Suprapubic skin (tissue), 4 donors: ENCODE data around the gene SH3BP2. TPM values are rescaled to one million over a fixed set of nuclear protein-coding genes. Genes with fewer than 3 reads are reported as not detected.

Experiments used
- DNase-seq, 2 donors: peaks; one replicate each; pipeline ENCODE4 v3.0.0-alpha.2; 2019; ENCODE audit warnings: low spot score in 2 of 2
- H3K27ac ChIP-seq: fragments of 200-600 bp; sonication (generic); one replicate; pipeline ENCODE4 v1.5.1; 2019
- H3K27me3 ChIP-seq: fragments of 200-600 bp; sonication (generic); one replicate; pipeline ENCODE4 v1.5.1; 2019
- H3K36me3 ChIP-seq: fragments of 200-600 bp; sonication (generic); one replicate; pipeline ENCODE4 v1.5.1; 2019
- H3K4me1 ChIP-seq: fragments of 200-600 bp; sonication (generic); one replicate; pipeline ENCODE4 v1.5.1; 2019
- H3K4me3 ChIP-seq: fragments of 200-600 bp; sonication (generic); one replicate; pipeline ENCODE4 v1.5.1; 2019; ENCODE audit warnings: mild to moderate bottlenecking
- H3K9me3 ChIP-seq: fragments of 200-600 bp; sonication (generic); one replicate; pipeline ENCODE4 v1.5.1; 2019
- EP300 ChIP-seq: sonication (generic); formaldehyde crosslinking; IDR thresholded peaks from one replicate; pipeline ENCODE4 v1.6.1; 2017; ENCODE audit warnings: antibody characterized with exemption
- POLR2A ChIP-seq, 2 donors: fragments of 450-650 bp; IDR thresholded peaks; one replicate each; pipeline ENCODE4 v1.6.1; 2017; ENCODE audit warnings: antibody characterized with exemption in 2 of 2, mild to moderate bottlenecking in 2 of 2, moderate library complexity in 2 of 2
- POLR2AphosphoS5 ChIP-seq, 3 donors: sonication (generic); formaldehyde crosslinking; IDR thresholded peaks; one replicate each; pipeline ENCODE4 v1.6.1; 2017; ENCODE audit warnings: antibody characterized with exemption in 3 of 3
- WGBS: methylation state at CpG from one replicate; pipeline ENCODE4 v1.1.5; 2018; 5-methylcytosine and 5-hydroxymethylcytosine counted together
- total RNA-seq, 4 donors: library from RNA; depleted of rRNA; stranded (reverse); fragments of >200 nt; gene quantifications; one replicate each; pipeline ENCODE4 v1.1.0, GENCODE V29; 2016
- TF ChIP-seq, protein P1 (sequence below), 2 donors: fragments of 200-600 bp in 1 of 2; fragments of 450-650 bp in 1 of 2; sonication (generic) in 1 of 2; IDR thresholded peaks; one replicate each; pipeline ENCODE4 v1.5.1; 2016 to 2019; ENCODE audit warnings: antibody characterized with exemption in 2 of 2, mild to moderate bottlenecking in 1 of 2, moderate library complexity in 1 of 2

SH3BP2 gene
- total RNA-seq, 4 donors from 2014 or later: 116 to 709 (median 162) TPM

DNA sequence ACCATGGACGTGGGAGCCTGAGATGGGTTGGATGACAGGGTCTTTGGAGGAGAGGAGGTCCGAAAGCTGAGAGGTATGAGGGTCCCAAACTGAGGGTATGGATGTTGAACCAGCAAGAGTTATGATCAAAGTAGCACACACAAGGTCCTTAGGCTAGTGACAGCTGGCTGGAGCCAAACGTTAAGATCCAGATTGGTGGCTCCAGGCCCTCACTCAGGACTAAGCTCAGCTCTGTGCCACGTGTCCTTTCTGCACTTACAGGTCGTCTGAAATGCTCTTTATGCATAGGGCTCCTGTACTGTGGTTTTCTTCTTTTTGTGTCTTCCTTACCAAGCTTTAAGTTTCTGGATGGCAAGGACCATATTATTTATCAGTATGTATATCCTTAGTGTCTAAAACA is 86.1 kb downstream of the SH3BP2 start:
- Histone ChIP-seq H3K9me3 (no peaks in the 10 kb centered on the region), H3K36me3 (peaks cover 46% of the 10 kb centered on the region), H3K4me1 (peaks cover 6% of the 10 kb centered on the region), H3K27ac (no peak overlapping the region), H3K27me3 (no peaks in the 10 kb centered on the region), H3K4me3 (no peak overlapping the region)
- TF ChIP-seq EP300: no peak
- TF ChIP-seq POLR2A (IDR thresholded peaks at IDR 0.05): no peak
- TF ChIP-seq, protein P1, sequence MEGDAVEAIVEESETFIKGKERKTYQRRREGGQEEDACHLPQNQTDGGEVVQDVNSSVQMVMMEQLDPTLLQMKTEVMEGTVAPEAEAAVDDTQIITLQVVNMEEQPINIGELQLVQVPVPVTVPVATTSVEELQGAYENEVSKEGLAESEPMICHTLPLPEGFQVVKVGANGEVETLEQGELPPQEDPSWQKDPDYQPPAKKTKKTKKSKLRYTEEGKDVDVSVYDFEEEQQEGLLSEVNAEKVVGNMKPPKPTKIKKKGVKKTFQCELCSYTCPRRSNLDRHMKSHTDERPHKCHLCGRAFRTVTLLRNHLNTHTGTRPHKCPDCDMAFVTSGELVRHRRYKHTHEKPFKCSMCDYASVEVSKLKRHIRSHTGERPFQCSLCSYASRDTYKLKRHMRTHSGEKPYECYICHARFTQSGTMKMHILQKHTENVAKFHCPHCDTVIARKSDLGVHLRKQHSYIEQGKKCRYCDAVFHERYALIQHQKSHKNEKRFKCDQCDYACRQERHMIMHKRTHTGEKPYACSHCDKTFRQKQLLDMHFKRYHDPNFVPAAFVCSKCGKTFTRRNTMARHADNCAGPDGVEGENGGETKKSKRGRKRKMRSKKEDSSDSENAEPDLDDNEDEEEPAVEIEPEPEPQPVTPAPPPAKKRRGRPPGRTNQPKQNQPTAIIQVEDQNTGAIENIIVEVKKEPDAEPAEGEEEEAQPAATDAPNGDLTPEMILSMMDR (IDR thresholded peaks at IDR 0.05): no peak
- no peak for TF ChIP-seq POLR2AphosphoS5 (IDR thresholded peaks at IDR 0.05)
- WGBS: 82% methylated on average over 5 of the region's 5 CpGs
- no peak for DNase-seq

DNA sequence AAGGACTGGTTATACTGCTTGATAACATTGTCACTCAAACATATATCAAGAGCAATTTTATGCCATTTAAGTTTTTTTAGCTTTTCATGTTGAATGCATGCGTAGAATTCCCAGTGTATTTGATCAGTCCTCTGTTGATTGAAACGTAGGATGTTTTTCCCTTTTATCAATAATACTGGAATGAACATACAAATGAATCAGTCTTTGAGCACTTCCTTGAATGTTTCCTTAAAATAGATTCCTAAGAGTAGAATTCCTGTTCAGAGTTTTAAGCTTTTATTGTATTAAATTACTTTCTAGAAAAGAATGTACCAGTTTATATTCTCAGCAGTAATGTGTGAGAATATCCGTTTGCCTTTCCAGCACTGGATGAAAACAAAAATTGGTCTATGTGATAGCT is 88.5 kb downstream of the SH3BP2 start:
- Histone ChIP-seq H3K27ac (no peak overlapping the region), H3K27me3 (no peaks in the 10 kb centered on the region), H3K4me1 (no peaks in the 10 kb centered on the region), H3K36me3 (peaks cover 65% of the 10 kb centered on the region), H3K4me3 (no peak overlapping the region), H3K9me3 (no peaks in the 10 kb centered on the region)
- 89% methylated on average over 3 of the region's 3 CpGs for WGBS
- no peak for TF ChIP-seq POLR2AphosphoS5 (IDR thresholded peaks at IDR 0.05)
- no peak for TF ChIP-seq POLR2A (IDR thresholded peaks at IDR 0.05)
- TF ChIP-seq, protein P1 (IDR thresholded peaks at IDR 0.05): no peak
- no peak for TF ChIP-seq EP300
- no peak for DNase-seq

DNA sequence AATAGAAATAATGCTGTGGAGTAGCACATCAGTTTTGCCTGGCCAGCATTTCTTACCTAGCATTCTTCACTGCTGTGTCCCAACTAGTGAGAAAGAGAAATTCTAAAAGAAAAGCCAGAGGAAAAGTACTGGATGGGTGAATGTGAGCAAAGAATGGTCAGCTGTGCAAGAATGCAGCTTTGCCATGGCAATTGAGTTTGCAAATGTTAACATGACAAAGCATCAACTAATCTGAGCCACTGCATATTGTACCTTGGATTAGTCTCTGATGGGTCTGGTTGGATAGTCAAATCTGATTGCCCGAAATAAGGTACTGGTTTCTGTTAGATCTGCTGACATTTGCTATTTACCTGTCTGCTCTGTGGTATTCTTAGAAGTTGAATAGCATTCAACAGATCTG is 89.5 kb downstream of the SH3BP2 start:
- WGBS: 88% methylated on average over 1 of the region's 1 CpG
- Histone ChIP-seq H3K36me3 (peaks cover 61% of the 10 kb centered on the region), H3K27me3 (no peaks in the 10 kb centered on the region), H3K4me1 (no peaks in the 10 kb centered on the region), H3K27ac (no peak overlapping the region), H3K4me3 (no peak overlapping the region), H3K9me3 (no peaks in the 10 kb centered on the region)
- DNase-seq: no peak
- TF ChIP-seq POLR2A (IDR thresholded peaks at IDR 0.05) (no peak), EP300 (no peak), POLR2AphosphoS5 (IDR thresholded peaks at IDR 0.05) (no peak)
- TF ChIP-seq, protein P1 (IDR thresholded peaks at IDR 0.05): no peak

DNA sequence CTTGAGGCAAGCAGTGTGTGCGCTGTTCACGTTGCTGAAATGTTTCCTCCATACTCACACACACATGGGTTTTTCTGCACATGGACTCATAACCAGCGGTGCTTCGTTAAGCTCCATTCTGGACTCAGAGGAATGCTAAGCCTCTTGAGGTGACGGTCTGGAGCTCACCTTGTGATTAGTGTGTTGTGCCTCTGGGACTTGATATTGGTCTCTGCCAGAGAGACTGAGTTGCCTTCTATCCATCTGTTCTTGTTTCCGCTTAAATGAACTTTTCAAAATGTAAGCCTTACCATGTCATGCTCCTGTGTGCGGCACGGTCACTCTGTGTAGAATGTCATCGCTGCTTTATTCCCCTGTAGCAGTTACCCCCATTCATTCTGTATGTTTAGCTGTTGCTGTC is 93.3 kb downstream of the SH3BP2 start:
- 96% methylated on average over 9 of the region's 9 CpGs for WGBS
- peaks cover 51% of the 10 kb centered on the region for H3K36me3 ChIP-seq

DNA sequence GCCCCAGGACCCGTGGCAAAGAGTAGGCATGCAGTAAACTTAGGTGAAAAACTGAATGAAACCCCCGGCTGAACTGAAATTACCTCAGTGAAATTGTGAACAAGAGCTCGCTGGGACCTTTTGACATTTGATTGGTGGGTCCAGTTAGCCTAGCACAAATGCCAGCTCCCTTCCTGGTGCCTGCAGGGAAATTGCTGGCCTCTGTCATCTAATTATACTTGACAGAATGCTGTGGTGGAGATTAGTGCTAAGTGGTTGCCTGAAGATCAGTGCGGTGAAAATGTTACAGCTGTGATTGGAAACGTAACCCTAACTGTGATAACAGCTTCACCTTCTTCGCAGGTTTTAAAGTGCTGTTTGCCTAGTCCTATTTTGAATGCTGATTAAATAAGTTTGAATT is 93.7 kb downstream of the SH3BP2 start:
- Histone ChIP-seq H3K27ac (no peak overlapping the region), H3K36me3 (peaks cover 51% of the 10 kb centered on the region), H3K4me1 (no peaks in the 10 kb centered on the region), H3K27me3 (no peaks in the 10 kb centered on the region), H3K9me3 (no peaks in the 10 kb centered on the region), H3K4me3 (no peak overlapping the region)
- TF ChIP-seq, protein P1 (IDR thresholded peaks at IDR 0.05): no peak
- TF ChIP-seq EP300: no peak
- TF ChIP-seq POLR2A (IDR thresholded peaks at IDR 0.05): no peak
- no peak for TF ChIP-seq POLR2AphosphoS5 (IDR thresholded peaks at IDR 0.05)
- 76% methylated on average over 6 of the region's 6 CpGs for WGBS
- no peak for DNase-seq

More for the DNA sequence above, 93.3 kb downstream of the SH3BP2 start:
- H3K4me1 ChIP-seq: no peaks in the 10 kb centered on the region
- TF ChIP-seq, protein P1 (IDR thresholded peaks at IDR 0.05): no peak
- TF ChIP-seq POLR2AphosphoS5 (IDR thresholded peaks at IDR 0.05) (no peak), POLR2A (IDR thresholded peaks at IDR 0.05) (no peak), EP300 (no peak)
- no peak overlapping the region for H3K27ac ChIP-seq
- H3K27me3 ChIP-seq: no peaks in the 10 kb centered on the region
- H3K4me3 ChIP-seq: no peak overlapping the region
- no peaks in the 10 kb centered on the region for H3K9me3 ChIP-seq
- no peak for DNase-seq
